Measurements from ENCODE around the gene FKBP14. TPM values are rescaled to one million over a fixed set of nuclear protein-coding genes. Genes with fewer than 3 reads are reported as not detected.

The FKBP14 gene
- total RNA-seq, 3 donors from 2014 or later = 8.9 to 13.4 (median 11.8) TPM

DNA sequence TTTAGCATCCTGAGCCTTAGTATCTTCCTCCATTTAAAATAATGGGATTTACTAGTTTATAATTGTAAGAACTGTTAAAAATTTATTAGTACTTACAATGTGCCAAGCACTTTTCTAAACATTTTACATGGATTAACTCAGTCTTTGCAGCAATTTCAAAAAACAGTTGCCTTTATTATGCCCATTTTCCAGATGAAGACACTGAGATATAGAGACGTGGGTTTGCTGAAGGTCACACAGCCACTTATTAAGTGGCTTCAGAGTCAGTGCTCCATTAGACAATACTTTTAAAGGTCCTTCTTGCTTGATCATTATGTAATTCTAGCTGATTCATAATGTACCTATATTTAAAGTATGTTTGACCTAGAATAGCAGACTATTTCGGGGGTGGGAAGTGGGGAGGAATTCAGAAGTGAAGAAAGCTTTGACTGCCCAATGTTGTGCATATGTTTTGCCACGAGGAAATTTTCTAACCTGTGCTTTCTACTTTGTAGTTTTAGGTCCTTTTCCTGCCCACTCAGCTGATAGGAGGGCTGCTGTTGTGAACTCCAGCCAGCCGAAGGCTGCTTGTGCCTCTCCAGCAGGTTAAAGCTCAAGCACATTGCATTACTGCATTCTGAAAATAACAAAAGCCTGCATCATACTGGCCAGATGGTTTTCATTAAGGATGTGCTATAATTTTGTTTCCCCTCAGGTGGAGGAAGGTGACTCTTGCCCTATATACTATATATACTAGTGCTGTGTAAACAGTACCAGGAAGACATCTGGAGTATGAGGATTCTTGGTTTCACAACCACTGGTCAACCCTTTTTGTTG lies 6.0 kb upstream of the FKBP14 start:
- peak; percentile 20 for ATAC-seq
- TF ChIP-seq, protein P1, sequence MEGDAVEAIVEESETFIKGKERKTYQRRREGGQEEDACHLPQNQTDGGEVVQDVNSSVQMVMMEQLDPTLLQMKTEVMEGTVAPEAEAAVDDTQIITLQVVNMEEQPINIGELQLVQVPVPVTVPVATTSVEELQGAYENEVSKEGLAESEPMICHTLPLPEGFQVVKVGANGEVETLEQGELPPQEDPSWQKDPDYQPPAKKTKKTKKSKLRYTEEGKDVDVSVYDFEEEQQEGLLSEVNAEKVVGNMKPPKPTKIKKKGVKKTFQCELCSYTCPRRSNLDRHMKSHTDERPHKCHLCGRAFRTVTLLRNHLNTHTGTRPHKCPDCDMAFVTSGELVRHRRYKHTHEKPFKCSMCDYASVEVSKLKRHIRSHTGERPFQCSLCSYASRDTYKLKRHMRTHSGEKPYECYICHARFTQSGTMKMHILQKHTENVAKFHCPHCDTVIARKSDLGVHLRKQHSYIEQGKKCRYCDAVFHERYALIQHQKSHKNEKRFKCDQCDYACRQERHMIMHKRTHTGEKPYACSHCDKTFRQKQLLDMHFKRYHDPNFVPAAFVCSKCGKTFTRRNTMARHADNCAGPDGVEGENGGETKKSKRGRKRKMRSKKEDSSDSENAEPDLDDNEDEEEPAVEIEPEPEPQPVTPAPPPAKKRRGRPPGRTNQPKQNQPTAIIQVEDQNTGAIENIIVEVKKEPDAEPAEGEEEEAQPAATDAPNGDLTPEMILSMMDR (IDR thresholded peaks at IDR 0.05) = no peak
- Histone ChIP-seq H3K36me3 (ENCODE audit: low read depth) (no peaks in the 10 kb centered on the region), H3K4me3 (no peak overlapping the region), H3K4me1 (ENCODE audit: low read depth) (peaks cover 20% of the 10 kb centered on the region), H3K9me3 (no peaks in the 10 kb centered on the region)
- intact Hi-C loops (cut with DNase I, micrococcal nuclease) = no loop called here
- DNase-seq = no peak

GRCh38 chr7:30029696-30030095 lies 3.2 kb upstream of the FKBP14 start:
- TF ChIP-seq, protein P1 (IDR thresholded peaks at IDR 0.05) = no peak
- H3K4me3 ChIP-seq = no peak overlapping the region
- peaks cover 30% of the 10 kb centered on the region for H3K4me1 ChIP-seq (ENCODE audit: low read depth)
- ATAC-seq (no peak), DNase-seq (peak in 1 of 3 donors; percentile 29)
- intact Hi-C loops (cut with DNase I, micrococcal nuclease) = no loop called here
- no peaks in the 10 kb centered on the region for H3K9me3 ChIP-seq
- H3K36me3 ChIP-seq (ENCODE audit: low read depth) = no peaks in the 10 kb centered on the region

DNA sequence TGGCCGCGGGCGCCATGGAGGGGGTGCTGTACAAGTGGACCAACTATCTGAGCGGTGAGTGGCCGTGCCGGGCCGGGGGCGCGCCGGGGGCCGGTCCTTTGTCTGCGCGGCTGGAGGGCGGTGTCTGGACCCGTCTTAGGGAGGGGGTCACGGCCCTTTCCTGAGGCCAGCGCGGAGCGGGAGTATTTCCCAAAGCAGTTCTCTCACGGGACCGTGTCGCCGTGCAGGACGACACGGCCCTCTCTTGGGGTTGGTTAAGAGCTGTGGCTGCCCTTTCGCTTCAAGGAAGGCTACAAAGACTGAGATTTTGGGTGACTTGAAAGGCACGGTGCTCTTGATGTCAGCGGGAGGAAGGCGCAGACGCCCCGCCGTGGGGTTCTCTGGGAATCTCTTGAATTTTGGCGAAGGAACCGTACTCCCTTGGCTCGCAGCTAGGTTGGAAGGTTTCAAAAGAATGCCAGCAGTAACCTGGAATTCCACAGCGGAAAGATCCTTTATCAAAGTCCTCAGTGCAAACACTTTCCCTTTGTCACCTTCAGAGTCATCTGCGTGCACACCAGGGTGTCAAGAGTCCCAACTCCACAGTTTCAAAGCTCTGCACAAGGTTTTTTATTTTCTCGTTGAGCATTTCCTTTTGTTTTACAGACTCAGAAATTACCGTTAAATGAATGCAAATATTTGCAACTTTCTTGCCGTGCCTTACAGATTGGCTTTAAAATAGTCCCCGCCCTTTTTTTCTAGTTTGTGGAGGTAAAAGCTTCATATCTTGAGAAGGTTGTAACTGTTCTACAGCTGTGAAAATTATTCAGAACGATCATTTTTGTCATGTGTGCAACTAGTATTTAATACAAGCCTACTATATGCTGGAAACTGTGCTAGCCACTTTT lies 2.5 kb upstream of the FKBP14 start:
- H3K9me3 ChIP-seq = no peaks in the 10 kb centered on the region
- H3K4me3 ChIP-seq = peak overlapping the region; percentile 73
- TF ChIP-seq, protein P1 (IDR thresholded peaks at IDR 0.05) = no peak
- ATAC-seq = peak; percentile 25
- peaks cover 32% of the 10 kb centered on the region for H3K4me1 ChIP-seq (ENCODE audit: low read depth)
- peak in 1 of 3 donors; percentile 55 for DNase-seq
- H3K36me3 ChIP-seq (ENCODE audit: low read depth) = no peaks in the 10 kb centered on the region
- intact Hi-C loops (cut with DNase I, micrococcal nuclease) = no loop called here

- H3K4me3 ChIP-seq = peak within 1 kb of the TSS; percentile 73
- H3K4me1 ChIP-seq (ENCODE audit: low read depth) = peaks cover 33% of the 10 kb centered on the region
- peak; percentile 91 to 97 (median 93) for DNase-seq
- intact Hi-C loops (cut with DNase I, micrococcal nuclease) = no loop called here
- no peaks in the 10 kb centered on the region for H3K9me3 ChIP-seq
- ATAC-seq = peak; percentile 81
- TF ChIP-seq, protein P1 (IDR thresholded peaks at IDR 0.05) = no peak
- no peaks in the 10 kb centered on the region for H3K36me3 ChIP-seq (ENCODE audit: low read depth)
These were observed 1.8 kb upstream of the FKBP14 start, which contains the start of gene PLEKHA8 for GRCh38 chr7:30028216-30028748. Gene PLEKHA8, plus strand, starts transcription at chr7:30028412. Its CDS starts 351 bp downstream, at chr7:30028763.

DNA sequence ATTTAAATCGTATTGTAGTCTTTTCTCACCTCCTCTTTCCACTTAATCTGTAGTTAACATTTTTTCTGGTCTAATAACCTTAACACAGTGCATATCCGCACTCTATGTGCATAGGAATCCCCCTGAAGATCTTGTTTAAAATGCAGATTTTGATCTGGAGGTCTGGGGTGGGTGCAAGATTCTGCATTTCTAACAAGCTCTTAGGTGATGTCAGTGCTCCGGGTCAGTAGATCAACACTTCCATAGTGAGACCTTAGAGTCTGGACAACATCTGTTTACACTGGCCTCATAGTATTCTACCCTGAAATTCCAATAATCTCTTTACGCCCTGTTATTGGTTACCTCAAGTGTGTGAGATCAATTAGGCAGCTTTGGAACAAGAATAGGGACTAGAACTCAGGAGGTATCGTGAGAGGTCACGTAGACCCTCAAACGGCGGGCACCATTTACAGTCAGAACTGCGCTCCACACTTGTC lies 1.3 kb upstream of the FKBP14 start:
- intact Hi-C loops (cut with DNase I, micrococcal nuclease) = no loop called here
- H3K4me1 ChIP-seq (ENCODE audit: low read depth) = peaks cover 30% of the 10 kb centered on the region
- ATAC-seq (no peak), DNase-seq (no peak)
- no peaks in the 10 kb centered on the region for H3K36me3 ChIP-seq (ENCODE audit: low read depth)
- peak overlapping the region; percentile 73 for H3K4me3 ChIP-seq
- TF ChIP-seq, protein P1 (IDR thresholded peaks at IDR 0.05) = no peak
- no peaks in the 10 kb centered on the region for H3K9me3 ChIP-seq

Data from mucosa of descending colon (tissue), 3 donors.